ENCODE data around the gene MAST1.

MAST1 gene

DNA sequence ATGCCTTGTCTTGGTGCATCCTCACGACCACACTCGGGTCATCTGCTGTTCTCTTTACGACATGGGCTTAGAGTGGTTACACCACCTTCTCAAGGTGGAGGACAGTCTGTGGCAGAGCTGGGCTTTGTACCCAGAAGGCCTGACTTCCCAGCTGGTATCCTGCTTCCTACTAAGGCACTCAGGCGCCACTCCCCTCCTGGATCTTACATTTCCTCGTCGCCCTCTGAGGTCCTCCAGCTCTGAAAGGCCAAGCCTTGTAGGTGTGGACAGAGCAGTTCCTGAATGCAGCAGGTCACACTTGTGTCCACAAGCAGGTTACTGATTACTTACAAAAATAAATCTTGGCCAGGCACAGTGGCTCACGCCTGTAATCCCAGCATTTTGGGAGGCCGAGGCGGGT is 68.9 kb downstream of the MAST1 start:
- Histone ChIP-seq H3K9me2 (ENCODE audit: low read depth, low read length) (no peaks in the 10 kb centered on the region), H3K79me2 (ENCODE audit: insufficient read depth, low read length) (no peaks in the 10 kb centered on the region), H4K20me1 (ENCODE audit: insufficient read depth, low read length) (no peaks in the 10 kb centered on the region), H3K4me2 (ENCODE audit: low read length) (no peak overlapping the region), H3K9me3 (ENCODE audit: low read length) (no peaks in the 10 kb centered on the region), H3F3A (ENCODE audit: insufficient read depth, low read length) (no peaks in the 10 kb centered on the region), H3K27me3 (ENCODE audit: insufficient read depth, low read length) (no peaks in the 10 kb centered on the region), H3K4me1 (ENCODE audit: insufficient read depth, low read length, severe bottlenecking) (no peaks in the 10 kb centered on the region), H3K4me3 (ENCODE audit: low read depth, low read length, poor library complexity, severe bottlenecking) (no peak overlapping the region), H3K27ac (ENCODE audit: low read depth, low read length, poor library complexity, severe bottlenecking) (no peak overlapping the region), H3K36me3 (ENCODE audit: insufficient read depth, low read length) (no peaks in the 10 kb centered on the region), H3K9ac (ENCODE audit: low read length) (no peak overlapping the region), H2AFZ (ENCODE audit: low read length) (no peak overlapping the region)
- TF ChIP-seq CTCF (IDR thresholded peaks at IDR 0.05; ENCODE audit: low read length) (no peak), EZH2 (IDR thresholded peaks at IDR 0.05; ENCODE audit: borderline replicate concordance, low read length) (no peak)

GRCh38 chr19:12912571-12912970 is 74.3 kb downstream of the MAST1 start:
- Histone ChIP-seq H3K4me1 (ENCODE audit: insufficient read depth, low read length, severe bottlenecking) (peaks cover 18% of the 10 kb centered on the region), H3K27me3 (ENCODE audit: insufficient read depth, low read length) (no peaks in the 10 kb centered on the region), H3K79me2 (ENCODE audit: insufficient read depth, low read length) (no peaks in the 10 kb centered on the region), H3K9me3 (ENCODE audit: low read length) (no peaks in the 10 kb centered on the region), H3K9ac (ENCODE audit: low read length) (no peak overlapping the region), H4K20me1 (ENCODE audit: insufficient read depth, low read length) (no peaks in the 10 kb centered on the region), H3F3A (ENCODE audit: insufficient read depth, low read length) (no peaks in the 10 kb centered on the region), H3K4me2 (ENCODE audit: low read length) (no peak overlapping the region), H2AFZ (ENCODE audit: low read length) (no peak overlapping the region), H3K27ac (ENCODE audit: low read depth, low read length, poor library complexity, severe bottlenecking) (no peak overlapping the region), H3K36me3 (ENCODE audit: insufficient read depth, low read length) (no peaks in the 10 kb centered on the region), H3K4me3 (ENCODE audit: low read depth, low read length, poor library complexity, severe bottlenecking) (no peak overlapping the region), H3K9me2 (ENCODE audit: low read depth, low read length) (no peaks in the 10 kb centered on the region)
- no peak for TF ChIP-seq EZH2 (IDR thresholded peaks at IDR 0.05; ENCODE audit: borderline replicate concordance, low read length)
- TF ChIP-seq CTCF (IDR thresholded peaks at IDR 0.05; ENCODE audit: low read length) = no peak

DNA sequence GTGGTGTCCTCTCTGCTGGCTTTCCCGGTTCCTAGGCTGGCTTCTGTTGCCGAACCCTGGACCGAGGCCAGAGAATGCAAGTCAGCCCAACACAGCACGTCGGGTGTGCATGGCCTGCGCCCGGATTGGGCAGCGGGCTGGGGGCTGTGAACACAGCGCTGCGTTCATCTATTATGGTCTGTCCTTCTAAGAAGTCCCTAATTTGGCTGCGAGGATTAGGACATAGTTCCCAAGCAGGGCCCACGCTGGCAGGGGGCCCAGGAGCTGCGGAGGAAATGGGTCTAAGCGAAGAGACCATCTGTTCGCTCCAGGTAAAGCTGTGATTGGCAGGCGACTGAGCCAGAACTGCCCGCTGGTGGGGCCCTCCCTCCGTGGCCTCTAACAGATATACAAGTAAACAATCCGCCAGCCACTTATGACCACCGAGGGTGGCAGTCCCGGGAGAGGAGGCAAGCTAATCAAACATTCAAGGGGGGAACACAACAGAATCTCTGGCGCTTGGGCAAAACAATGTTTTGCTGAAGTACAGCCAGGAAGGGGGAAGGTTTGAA is 74.8 kb downstream of the MAST1 start:
- Histone ChIP-seq H3K27ac (ENCODE audit: low read depth, low read length, poor library complexity, severe bottlenecking) (no peak overlapping the region), H3K9me3 (ENCODE audit: low read length) (no peaks in the 10 kb centered on the region), H3K36me3 (ENCODE audit: insufficient read depth, low read length) (no peaks in the 10 kb centered on the region), H3K4me3 (ENCODE audit: low read depth, low read length, poor library complexity, severe bottlenecking) (no peak overlapping the region), H3K4me1 (ENCODE audit: insufficient read depth, low read length, severe bottlenecking) (peaks cover 18% of the 10 kb centered on the region), H3K27me3 (ENCODE audit: insufficient read depth, low read length) (no peaks in the 10 kb centered on the region), H3K4me2 (ENCODE audit: low read length) (no peak overlapping the region), H3F3A (ENCODE audit: insufficient read depth, low read length) (no peaks in the 10 kb centered on the region), H3K79me2 (ENCODE audit: insufficient read depth, low read length) (no peaks in the 10 kb centered on the region), H3K9ac (ENCODE audit: low read length) (no peak overlapping the region), H2AFZ (ENCODE audit: low read length) (no peak overlapping the region), H3K9me2 (ENCODE audit: low read depth, low read length) (no peaks in the 10 kb centered on the region), H4K20me1 (ENCODE audit: insufficient read depth, low read length) (no peaks in the 10 kb centered on the region)
- TF ChIP-seq CTCF (IDR thresholded peaks at IDR 0.05; ENCODE audit: low read length) = no peak
- TF ChIP-seq EZH2 (IDR thresholded peaks at IDR 0.05; ENCODE audit: borderline replicate concordance, low read length) = no peak

Data from OCI-LY1 (cell line).